Esophagus muscularis mucosa (tissue), 3 donors: ENCODE results near the gene FBLN1.

ENCODE experiments used
- POLR2A ChIP-seq: fragments of 450-650 bp; IDR thresholded peaks from one replicate; pipeline ENCODE4 v1.6.1; 2017; ENCODE audit warnings: antibody characterized with exemption, moderate library complexity, mild to moderate bottlenecking, low read depth
- TF ChIP-seq, protein P1 (sequence below), 3 experiments: fragments of 200-600 bp in 2 of 3; fragments of 450-650 bp in 1 of 3; sonication (generic) in 2 of 3; IDR thresholded peaks; one replicate each; pipeline ENCODE4 v1.5.1; 2017 to 2019; ENCODE audit warnings: antibody characterized with exemption in 3 of 3, mild to moderate bottlenecking in 2 of 3, moderate library complexity in 1 of 3

DNA sequence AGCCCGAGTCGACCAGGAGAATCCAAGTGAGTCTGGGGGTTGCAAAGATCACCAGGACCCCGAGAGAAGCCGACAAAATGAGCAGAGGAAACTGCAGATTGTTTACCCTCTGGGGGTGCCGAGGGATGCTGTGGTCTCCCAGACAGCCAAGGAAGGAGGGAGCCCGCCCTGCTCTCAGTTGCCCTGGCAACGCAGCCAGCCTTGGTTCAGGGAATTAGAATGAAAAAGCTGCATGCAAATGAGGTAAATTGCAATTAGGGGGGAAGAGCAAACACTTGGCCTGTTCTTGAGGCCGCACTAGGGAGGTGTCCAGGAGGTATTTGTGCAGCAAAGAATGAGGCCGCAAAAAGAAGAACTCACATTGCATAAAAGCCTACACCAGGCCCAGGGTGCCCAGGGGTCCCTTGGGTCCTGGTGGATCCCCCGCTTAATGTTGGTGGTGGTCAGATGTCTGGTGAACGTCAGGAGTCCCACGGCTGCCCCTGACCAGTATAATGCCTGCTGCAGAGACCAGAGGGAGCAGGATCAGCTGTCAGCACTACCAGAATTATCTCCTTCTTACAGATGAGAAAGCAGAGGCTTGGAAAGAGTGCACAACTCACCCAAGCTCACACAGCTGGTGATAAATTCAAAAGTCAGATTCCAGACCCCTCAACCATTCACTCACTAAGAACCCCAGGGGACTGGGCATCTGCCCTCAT, 128.6 kb downstream of the FBLN1 start:
- no peak for TF ChIP-seq POLR2A
- TF ChIP-seq, protein P1, sequence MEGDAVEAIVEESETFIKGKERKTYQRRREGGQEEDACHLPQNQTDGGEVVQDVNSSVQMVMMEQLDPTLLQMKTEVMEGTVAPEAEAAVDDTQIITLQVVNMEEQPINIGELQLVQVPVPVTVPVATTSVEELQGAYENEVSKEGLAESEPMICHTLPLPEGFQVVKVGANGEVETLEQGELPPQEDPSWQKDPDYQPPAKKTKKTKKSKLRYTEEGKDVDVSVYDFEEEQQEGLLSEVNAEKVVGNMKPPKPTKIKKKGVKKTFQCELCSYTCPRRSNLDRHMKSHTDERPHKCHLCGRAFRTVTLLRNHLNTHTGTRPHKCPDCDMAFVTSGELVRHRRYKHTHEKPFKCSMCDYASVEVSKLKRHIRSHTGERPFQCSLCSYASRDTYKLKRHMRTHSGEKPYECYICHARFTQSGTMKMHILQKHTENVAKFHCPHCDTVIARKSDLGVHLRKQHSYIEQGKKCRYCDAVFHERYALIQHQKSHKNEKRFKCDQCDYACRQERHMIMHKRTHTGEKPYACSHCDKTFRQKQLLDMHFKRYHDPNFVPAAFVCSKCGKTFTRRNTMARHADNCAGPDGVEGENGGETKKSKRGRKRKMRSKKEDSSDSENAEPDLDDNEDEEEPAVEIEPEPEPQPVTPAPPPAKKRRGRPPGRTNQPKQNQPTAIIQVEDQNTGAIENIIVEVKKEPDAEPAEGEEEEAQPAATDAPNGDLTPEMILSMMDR (IDR thresholded peaks at IDR 0.05) = no peak
